ENCODE data around the gene BUD13. TPM values are rescaled to one million over a fixed set of nuclear protein-coding genes. Genes with fewer than 3 reads are reported as not detected.
A peak's percentile ranks its signal among the peaks of the same experiment; 100 is the strongest.
"Not testable (repeated sequence)": the region's sequence is repeated elsewhere in the genome, so short reads cannot be mapped to it uniquely, and the experiment has no call there.

Gene BUD13
- total RNA-seq, 2 donors from 2014 or later, result 29.3 to 42.9 TPM

DNA sequence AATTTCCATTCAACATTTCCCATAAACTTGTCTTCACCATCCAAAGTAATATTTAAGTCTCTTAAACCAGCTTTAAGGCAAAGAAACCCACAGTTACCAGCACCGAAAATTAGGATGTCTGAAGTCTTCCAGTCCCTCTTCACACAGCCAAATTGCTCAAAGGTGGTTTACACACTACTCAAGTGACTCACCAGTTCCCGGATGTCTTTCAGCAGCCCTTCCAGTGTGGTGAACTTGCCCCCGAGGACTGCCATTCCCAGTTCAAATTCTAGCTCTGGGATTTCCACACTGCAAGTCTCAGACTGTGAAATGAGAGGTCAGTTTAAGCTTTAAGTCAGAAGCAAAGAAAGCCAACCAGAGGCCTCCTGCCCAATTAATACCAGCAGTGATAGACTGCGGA, 9.9 kb upstream of the BUD13 start:
- Mint-ChIP-seq H3K36me3 (peaks cover 64 to 74% of the 10 kb centered on the region in 2 donors), H3K9me3 (no peaks in the 10 kb centered on the region), H3K27ac (peak overlapping the region in 1 of 2 donors; percentile 49)
- peak; percentile 43 to 58 for ATAC-seq
- DNase-seq (ENCODE audit: low spot score in 2 of 2), result no peak

- DNase-seq (ENCODE audit: low spot score in 2 of 2), result no peak
- ATAC-seq, result no peak
- peaks cover 49 to 65% of the 10 kb centered on the region in 2 donors for H3K36me3 Mint-ChIP-seq
- H3K27ac Mint-ChIP-seq, result peak overlapping the region in 1 of 2 donors; percentile 73
- H3K9me3 Mint-ChIP-seq, result no peaks in the 10 kb centered on the region
These were observed 5.8 kb upstream of the BUD13 start for GRCh38 chr11:116778556-116778955.

DNA sequence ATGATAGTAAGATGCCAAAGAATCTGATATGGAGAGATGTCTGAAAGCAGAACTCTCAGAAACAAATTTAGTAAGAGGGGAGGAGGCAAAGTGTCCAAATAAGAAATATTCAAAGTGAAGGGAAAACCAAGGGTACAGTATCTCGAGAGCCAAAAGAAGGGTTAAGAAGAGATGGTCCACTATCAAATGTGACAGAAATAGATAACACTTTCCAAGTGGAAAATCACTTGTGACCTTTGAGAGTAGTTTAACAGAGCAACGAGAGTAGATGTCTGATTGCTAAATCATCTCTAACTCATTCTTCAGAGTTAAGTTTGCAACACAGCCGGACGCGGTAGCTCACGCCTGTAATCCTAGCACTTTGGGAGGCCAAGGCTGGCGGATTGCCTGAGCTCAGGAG, 4.3 kb upstream of the BUD13 start:
- DNase-seq (ENCODE audit: low spot score in 2 of 2), result no peak
- no peak for ATAC-seq
- H3K27ac Mint-ChIP-seq, result peak overlapping the region; percentile 22 to 68
- no peaks in the 10 kb centered on the region for H3K9me3 Mint-ChIP-seq
- H3K36me3 Mint-ChIP-seq, result peaks cover 42 to 50% of the 10 kb centered on the region in 2 donors

- peaks cover 44 to 47% of the 10 kb centered on the region in 2 donors for H3K36me3 Mint-ChIP-seq
- H3K27ac Mint-ChIP-seq, result peak overlapping the region; percentile 22 to 68
- no peaks in the 10 kb centered on the region for H3K9me3 Mint-ChIP-seq
- ATAC-seq, result no peak
- DNase-seq (ENCODE audit: low spot score in 2 of 2), result no peak
These were observed 3.8 kb upstream of the BUD13 start for GRCh38 chr11:116776522-116776984.

DNA sequence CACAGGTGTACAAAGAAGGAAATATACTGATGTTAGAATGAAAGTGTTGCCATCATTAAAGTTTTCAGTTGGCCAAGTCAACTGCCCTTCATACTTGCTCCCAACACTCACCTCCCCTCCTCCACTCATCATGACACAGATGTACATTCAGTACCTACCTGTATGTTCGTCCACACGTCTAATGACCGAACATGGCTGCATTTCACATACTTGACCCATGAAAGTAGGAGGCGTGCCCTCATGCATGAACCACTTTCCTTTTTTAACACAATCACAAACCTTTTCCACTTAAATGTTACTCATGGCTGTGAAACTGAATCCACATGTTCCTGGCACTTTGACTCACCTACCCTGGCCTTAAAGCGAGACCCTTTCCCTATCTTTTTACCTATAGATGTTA, 3.2 kb upstream of the BUD13 start:
- H3K9me3 Mint-ChIP-seq, result no peaks in the 10 kb centered on the region
- no peak for ATAC-seq
- H3K36me3 Mint-ChIP-seq, result peaks cover 39 to 44% of the 10 kb centered on the region in 2 donors
- no peak for DNase-seq (ENCODE audit: low spot score in 2 of 2)
- H3K27ac Mint-ChIP-seq, result peak overlapping the region; percentile 68 to 78

DNA sequence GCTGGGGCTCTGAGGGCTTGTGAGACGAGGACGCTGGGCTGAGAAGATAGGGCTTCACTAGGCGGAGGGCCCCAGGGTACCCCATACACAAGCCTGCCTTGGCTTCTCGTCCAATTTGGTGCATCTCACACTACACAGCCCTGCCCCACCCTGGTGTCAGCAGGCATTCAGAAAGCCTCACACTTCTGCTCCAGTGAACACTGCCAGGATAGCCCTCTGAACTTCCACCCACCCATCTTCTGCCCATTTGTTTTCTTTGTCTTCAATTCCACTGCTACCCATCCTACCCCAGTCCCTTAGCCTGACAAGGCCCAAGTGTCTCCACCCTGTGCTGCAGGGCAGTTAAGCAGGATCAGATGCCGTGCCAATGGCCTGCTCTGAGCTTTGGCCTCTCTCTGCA, 1.9 kb upstream of the BUD13 start:
- H3K36me3 Mint-ChIP-seq, result peaks cover 39% of the 10 kb centered on the region in 2 donors
- no peaks in the 10 kb centered on the region for H3K9me3 Mint-ChIP-seq
- ATAC-seq (no peak), DNase-seq (ENCODE audit: low spot score in 2 of 2) (no peak)
- peak overlapping the region in 1 of 2 donors; percentile 19 for H3K27ac Mint-ChIP-seq

- no peak for DNase-seq (ENCODE audit: low spot score in 2 of 2)
- ATAC-seq, result peak in 1 of 2 donors; percentile 48
- no peaks in the 10 kb centered on the region for H3K9me3 Mint-ChIP-seq
- H3K27ac Mint-ChIP-seq, result peak overlapping the region; percentile 92 to 100
- H3K36me3 Mint-ChIP-seq, result peaks cover 27 to 30% of the 10 kb centered on the region in 2 donors
These were observed 663 bp upstream of the BUD13 start for GRCh38 chr11:116773203-116774097.

DNA sequence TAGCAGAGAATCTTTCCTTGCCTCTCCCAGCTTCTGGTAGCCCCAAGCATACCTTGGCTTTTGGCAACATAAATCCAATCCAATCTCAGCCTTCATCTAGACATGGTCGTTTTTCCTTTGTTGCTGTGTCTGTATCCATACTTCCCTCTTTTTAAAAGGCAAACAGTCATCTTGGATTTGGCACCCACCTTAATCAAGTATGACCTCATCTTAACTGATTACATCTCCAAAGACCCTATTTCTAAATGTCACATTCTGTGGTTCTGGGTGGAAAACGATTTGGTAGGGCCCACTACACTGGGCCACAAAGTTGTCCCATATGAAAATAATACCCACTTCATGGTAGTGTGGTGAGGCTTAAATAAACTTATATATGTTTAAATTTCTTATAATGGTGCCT, 852 bp downstream of the BUD13 start:
- no peak for DNase-seq (ENCODE audit: low spot score in 2 of 2)
- Mint-ChIP-seq H3K27ac (peak overlapping the region; percentile 92 to 100), H3K9me3 (no peaks in the 10 kb centered on the region), H3K36me3 (peaks cover 17 to 19% of the 10 kb centered on the region in 2 donors)
- no peak for ATAC-seq

- Mint-ChIP-seq H3K36me3 (peaks cover 15 to 35% of the 10 kb centered on the region in 2 donors), H3K27ac (peak overlapping the region in 1 of 2 donors; percentile 71), H3K9me3 (no peaks in the 10 kb centered on the region)
- ATAC-seq (no peak), DNase-seq (ENCODE audit: low spot score in 2 of 2) (no peak)
These were observed 10.7 kb downstream of the BUD13 start for GRCh38 chr11:116762132-116762531.

- H3K36me3 Mint-ChIP-seq, result peaks cover 8 to 15% of the 10 kb centered on the region in 2 donors
- H3K27ac Mint-ChIP-seq; DNase-seq (ENCODE audit: low spot score in 2 of 2); H3K9me3 Mint-ChIP-seq; ATAC-seq: not testable (repeated sequence)
These were observed 16.7 kb downstream of the BUD13 start for GRCh38 chr11:116756044-116756443.

GRCh38 chr11:116750070-116750718, 22.6 kb downstream of the BUD13 start:
- Mint-ChIP-seq H3K36me3 (peaks cover 4 to 6% of the 10 kb centered on the region in 2 donors), H3K9me3 (no peaks in the 10 kb centered on the region)
- ATAC-seq, result no peak

DNA sequence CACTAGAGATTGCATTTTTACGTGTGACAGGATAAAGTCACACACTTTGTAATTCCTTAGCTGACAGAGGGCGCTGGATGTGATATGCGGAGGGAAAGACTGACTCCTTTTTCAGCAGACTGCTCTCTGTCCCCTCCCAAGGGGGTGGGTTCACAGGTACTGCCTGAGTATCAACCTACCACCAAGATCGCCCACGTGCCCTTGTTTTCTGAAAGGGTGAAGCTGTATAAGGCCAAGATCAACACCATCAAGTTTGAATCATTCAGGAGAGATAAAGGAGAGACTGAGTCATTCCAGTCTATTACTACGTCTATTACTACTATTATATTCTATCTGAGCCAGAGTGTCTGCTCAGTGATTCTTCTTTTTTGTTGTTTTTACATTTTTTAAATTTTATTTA, 30.7 kb downstream of the BUD13 start:
- ATAC-seq (peak in 1 of 2 donors; percentile 68), DNase-seq (ENCODE audit: low spot score in 2 of 2) (no peak)
- no peaks in the 10 kb centered on the region for H3K9me3 Mint-ChIP-seq
- peaks cover 0 to 4% of the 10 kb centered on the region in 2 donors for H3K36me3 Mint-ChIP-seq
- H3K27ac Mint-ChIP-seq, result no peak overlapping the region

More at GRCh38 chr11:116750070-116750718, 22.6 kb downstream of the BUD13 start:
- H3K27ac Mint-ChIP-seq, result no peak overlapping the region
- no peak for DNase-seq (ENCODE audit: low spot score in 2 of 2)

DNA sequence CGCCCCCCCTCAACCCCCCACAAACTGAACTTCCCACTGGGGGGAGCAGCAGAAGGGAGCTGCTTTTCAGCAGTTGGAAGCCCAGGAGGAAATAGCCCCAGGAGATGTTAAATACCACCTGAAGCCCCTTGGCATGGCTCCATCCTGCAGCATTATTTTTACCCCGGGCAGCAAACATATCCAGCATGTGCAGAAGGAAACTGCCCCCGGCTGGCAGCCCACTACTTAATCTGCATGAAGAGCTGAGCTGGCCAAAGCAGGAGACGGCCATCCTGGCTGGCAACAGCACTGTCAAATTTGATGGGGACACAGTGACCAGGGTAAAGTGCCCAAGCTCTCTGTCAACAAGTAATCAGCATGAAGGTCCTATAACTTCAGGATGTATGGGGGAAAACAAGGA, 32.0 kb downstream of the BUD13 start:
- Mint-ChIP-seq H3K27ac (peak overlapping the region in 1 of 2 donors; percentile 18), H3K36me3 (no peaks in the 10 kb centered on the region), H3K9me3 (no peaks in the 10 kb centered on the region)
- DNase-seq (ENCODE audit: low spot score in 2 of 2) (no peak), ATAC-seq (no peak)

DNA sequence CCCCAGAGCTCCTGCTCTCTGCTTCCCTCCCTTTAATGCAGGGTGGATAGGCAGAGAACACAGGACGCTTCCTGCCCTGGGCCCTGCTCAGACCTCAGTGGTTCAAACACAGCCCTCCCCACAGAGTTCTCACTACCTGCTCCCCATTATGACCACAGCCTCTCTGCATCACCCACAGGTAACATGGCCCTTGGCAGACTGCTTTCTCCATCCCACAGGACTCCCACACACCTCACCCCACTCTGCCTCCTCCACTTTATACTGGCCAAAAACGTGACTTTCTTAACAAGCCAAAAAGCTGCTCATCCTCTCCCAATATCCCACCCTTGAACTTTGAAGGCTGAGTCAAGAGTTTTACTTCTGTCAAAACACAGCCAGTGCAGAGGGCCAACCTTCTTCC, 33.8 kb downstream of the BUD13 start:
- ATAC-seq (no peak), DNase-seq (ENCODE audit: low spot score in 2 of 2) (no peak)
- H3K9me3 Mint-ChIP-seq, result no peaks in the 10 kb centered on the region
- H3K27ac Mint-ChIP-seq, result peak overlapping the region; percentile 48 to 79
- H3K36me3 Mint-ChIP-seq, result no peaks in the 10 kb centered on the region

DNA sequence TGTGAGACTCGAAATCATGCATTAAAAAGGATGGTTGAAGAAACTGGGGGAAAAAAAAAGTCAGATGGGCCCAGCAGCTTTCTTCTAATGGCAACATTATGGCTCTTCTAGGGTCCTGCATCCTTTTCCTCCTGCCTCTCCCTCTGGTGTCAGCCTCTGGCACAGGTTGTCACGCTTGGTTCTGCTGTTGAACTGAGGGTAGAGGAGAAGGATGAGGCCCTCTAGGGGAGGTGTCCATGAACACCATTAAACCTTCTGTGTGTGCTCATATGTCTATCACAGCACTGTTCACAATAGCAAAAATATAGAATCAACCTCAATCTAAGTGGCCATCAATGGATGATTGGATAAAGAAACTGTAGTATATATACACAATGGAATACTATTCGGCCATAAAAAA, 36.0 kb downstream of the BUD13 start:
- no peaks in the 10 kb centered on the region for H3K36me3 Mint-ChIP-seq
- no peak for ATAC-seq
- no peak for DNase-seq (ENCODE audit: low spot score in 2 of 2)
- H3K9me3 Mint-ChIP-seq, result no peaks in the 10 kb centered on the region
- H3K27ac Mint-ChIP-seq, result no peak overlapping the region

- no peaks in the 10 kb centered on the region for H3K9me3 Mint-ChIP-seq
- DNase-seq (ENCODE audit: low spot score in 2 of 2) (no peak), ATAC-seq (no peak)
- no peaks in the 10 kb centered on the region for H3K36me3 Mint-ChIP-seq
- no peak overlapping the region for H3K27ac Mint-ChIP-seq
These were observed 38.7 kb downstream of the BUD13 start for GRCh38 chr11:116733969-116734508.

All from activated naive CD4-positive, alpha-beta T cell treated with anti-CD3 and anti-CD28 coated beads, Interleukin-2, amount 50 U/mL, for 72 hours (primary cell).